DND-41 (cell line): ENCODE measurements around the gene CNOT3.
"Not testable (repeated sequence)": the region's sequence is repeated elsewhere in the genome, so short reads cannot be mapped to it uniquely, and the experiment has no call there.

ENCODE experiments used
- ATAC-seq: fragments of 200-7000 bp; cut with Tn5 transposase; 3 replicates; pipeline ENCODE4 v1.9.1; 2021; ENCODE audit warnings: low read depth; ENCODE audit not compliant: insufficient read depth
- DNase-seq: peaks from one replicate; pipeline ENCODE4 v3.0.0-alpha.2; 2020
- H2AFZ ChIP-seq: 2 replicates; pipeline ENCODE4 v1.6.0; 2012; ENCODE audit warnings: low read depth, low read length
- H3K27ac ChIP-seq: 2 replicates; pipeline ENCODE4 v1.5.1; 2012; ENCODE audit warnings: low read length, inconsistent platforms
- H3K27me3 ChIP-seq: fragments of 200-600 bp; sonication (generic); 2 replicates; pipeline ENCODE4 v1.6.0; 2012; ENCODE audit warnings: low read length, mild to moderate bottlenecking, inconsistent platforms; ENCODE audit not compliant: insufficient read depth, poor library complexity
- H3K36me3 ChIP-seq: 2 replicates; pipeline ENCODE4 v1.5.1; 2012; ENCODE audit warnings: low read length, inconsistent platforms; ENCODE audit not compliant: insufficient read depth
- H3K4me1 ChIP-seq: 2 replicates; pipeline ENCODE4 v1.5.1; 2012; ENCODE audit warnings: mild to moderate bottlenecking, low read length; ENCODE audit not compliant: insufficient read depth
- H3K4me2 ChIP-seq: 2 replicates; pipeline ENCODE4 v1.6.0; 2012; ENCODE audit warnings: mild to moderate bottlenecking, moderate library complexity, low read length, inconsistent platforms; ENCODE audit not compliant: insufficient read depth
- H3K4me3 ChIP-seq, 2 experiments: fragments of 200-600 bp in 1 of 2; shearing (Covaris generic) in 1 of 2; 2 replicates each; pipeline ENCODE4 v1.5.1; 2012 to 2016; ENCODE audit warnings: inconsistent platforms in 2 of 2, low read length in 2 of 2, mild to moderate bottlenecking in 2 of 2, low read depth in 1 of 2, moderate library complexity in 1 of 2
- H3K79me2 ChIP-seq: 2 replicates; pipeline ENCODE4 v1.6.0; 2012; ENCODE audit warnings: low read length, inconsistent platforms; ENCODE audit not compliant: insufficient read depth
- H3K9ac ChIP-seq: 2 replicates; pipeline ENCODE4 v1.6.0; 2012; ENCODE audit warnings: low read depth, mild to moderate bottlenecking, inconsistent platforms, low read length, moderate library complexity
- H3K9me3 ChIP-seq: 2 replicates; pipeline ENCODE4 v1.5.1; 2012; ENCODE audit warnings: low read length, moderate library complexity, mild to moderate bottlenecking, inconsistent platforms; ENCODE audit not compliant: insufficient read depth, severe bottlenecking
- H4K20me1 ChIP-seq: 2 replicates; pipeline ENCODE4 v1.6.0; 2012; ENCODE audit warnings: low read length; ENCODE audit not compliant: insufficient read depth
- CTCF ChIP-seq: IDR thresholded peaks from 2 replicates; pipeline ENCODE4 v1.5.1; 2012; ENCODE audit warnings: borderline replicate concordance, low read length, moderate library complexity, mild to moderate bottlenecking; ENCODE audit not compliant: poor library complexity, severe bottlenecking; ENCODE audit errors: extremely low read depth
- EZH2 ChIP-seq: IDR thresholded peaks from 3 replicates; pipeline ENCODE4 v1.6.1; 2012; ENCODE audit warnings: borderline replicate concordance, low read depth, mild to moderate bottlenecking, moderate library complexity, low read length, inconsistent platforms; ENCODE audit not compliant: severe bottlenecking

CNOT3 gene

GRCh38 chr19:54179921-54180461 lies 42.4 kb downstream of the CNOT3 start:
- Histone ChIP-seq H3K27me3 (no peaks in the 10 kb centered on the region), H3K79me2 (no peaks in the 10 kb centered on the region), H3K4me3 (no peak overlapping the region), H3K4me2 (no peak overlapping the region), H4K20me1 (peaks cover 13% of the 10 kb centered on the region), H3K36me3 (peaks cover 37% of the 10 kb centered on the region), H3K9me3 (no peaks in the 10 kb centered on the region), H3K4me1 (no peaks in the 10 kb centered on the region), H3K9ac (no peak overlapping the region), H2AFZ (no peak overlapping the region), H3K27ac (no peak overlapping the region)
- no peak for DNase-seq
- ATAC-seq, result no peak
- no peak for TF ChIP-seq CTCF
- no peak for TF ChIP-seq EZH2

DNA sequence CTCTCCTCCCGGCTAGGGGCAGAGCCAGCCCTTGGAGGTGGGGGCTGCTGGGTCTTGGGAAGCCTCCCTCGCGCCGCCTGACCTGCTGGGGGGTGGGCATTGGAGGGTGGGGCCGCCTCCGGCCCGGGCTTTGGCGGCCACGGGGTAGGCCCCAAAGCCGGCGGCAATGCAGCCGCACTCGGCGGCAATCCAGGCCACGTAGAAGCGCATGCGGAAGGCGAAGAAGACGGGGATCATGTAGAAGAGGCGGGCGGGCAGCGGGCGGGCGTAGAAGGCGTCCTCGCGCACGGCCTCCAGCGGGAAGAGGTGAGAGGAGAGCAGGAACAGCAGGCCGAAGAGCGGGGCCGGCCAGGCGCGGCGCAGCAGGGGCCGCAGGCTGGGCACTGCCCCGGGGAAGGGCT lies 43.1 kb downstream of the CNOT3 start:
- Histone ChIP-seq H3K4me1 (no peaks in the 10 kb centered on the region), H3K27me3 (no peaks in the 10 kb centered on the region), H3K9ac (no peak overlapping the region), H3K4me3 (no peak overlapping the region), H3K27ac (no peak overlapping the region), H3K4me2 (no peak overlapping the region), H3K9me3 (no peaks in the 10 kb centered on the region), H3K36me3 (peaks cover 37% of the 10 kb centered on the region), H2AFZ (no peak overlapping the region), H3K79me2 (no peaks in the 10 kb centered on the region), H4K20me1 (peaks cover 13% of the 10 kb centered on the region)
- TF ChIP-seq EZH2, result no peak
- TF ChIP-seq CTCF, result no peak
- DNase-seq (no peak), ATAC-seq (no peak)

- H3K27ac ChIP-seq, H2AFZ ChIP-seq, H3K9ac ChIP-seq, H3K4me1 ChIP-seq, H3K27me3 ChIP-seq, H3K9me3 ChIP-seq, H3K4me2 ChIP-seq, H3K4me3 ChIP-seq, H3K79me2 ChIP-seq, DNase-seq, ATAC-seq: not testable (repeated sequence)
- Histone ChIP-seq H4K20me1 (peaks cover 13% of the 10 kb centered on the region), H3K36me3 (peaks cover 38% of the 10 kb centered on the region)
Observed at GRCh38 chr19:54181894-54182293, 44.3 kb downstream of the CNOT3 start.

DNA sequence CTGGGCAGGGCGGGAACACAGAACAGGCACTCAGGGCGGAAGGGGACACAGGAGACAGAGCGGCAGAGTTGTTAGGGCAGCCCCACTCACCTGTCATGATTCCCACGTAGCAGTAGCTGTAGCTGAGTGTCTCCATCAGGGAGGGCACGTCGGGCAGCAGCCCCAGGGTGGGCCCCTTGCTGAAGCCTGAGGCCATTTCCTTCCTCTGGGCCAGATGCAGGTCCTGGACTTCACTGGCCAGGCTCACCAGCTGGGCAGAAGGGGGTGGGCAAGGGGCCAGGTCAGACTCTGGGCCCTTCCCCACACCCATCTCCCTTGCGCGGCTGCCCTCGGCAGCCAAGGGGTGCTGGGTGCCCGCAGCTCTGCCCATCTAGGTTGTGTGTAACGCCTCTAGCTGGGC lies 45.9 kb downstream of the CNOT3 start:
- Histone ChIP-seq H2AFZ (no peak overlapping the region), H3K4me3 (no peak overlapping the region), H3K27me3 (no peaks in the 10 kb centered on the region), H3K36me3 (peaks cover 39% of the 10 kb centered on the region), H3K9ac (no peak overlapping the region), H4K20me1 (peaks cover 15% of the 10 kb centered on the region), H3K4me2 (no peak overlapping the region), H3K9me3 (no peaks in the 10 kb centered on the region), H3K4me1 (peaks cover 13% of the 10 kb centered on the region), H3K27ac (no peak overlapping the region), H3K79me2 (peaks cover 14% of the 10 kb centered on the region)
- DNase-seq, result no peak
- TF ChIP-seq CTCF (no peak), EZH2 (no peak)
- no peak for ATAC-seq
